Smooth muscle cell (in vitro differentiated cells): ENCODE results near the gene GLIS1. TPM values are rescaled to one million over a fixed set of nuclear protein-coding genes. Genes with fewer than 3 reads are reported as not detected.
A peak's percentile ranks its signal among the peaks of the same experiment; 100 is the strongest.

Experiments used
- DNase-seq: peaks from one replicate; lab custom pipeline; 2025; ENCODE audit not compliant: unreplicated experiment; lab: John Stamatoyannopoulos, UW
- H2AFZ ChIP-seq: fragments of 200-600 bp; sonication (generic); 2 replicates; pipeline ENCODE4 v1.6.0; 2016; ENCODE audit warnings: antibody characterized with exemption, low read depth, mild to moderate bottlenecking
- H3F3A ChIP-seq: fragments of 200-600 bp; sonication (generic); 2 replicates; pipeline ENCODE4 v1.6.0; 2017; ENCODE audit warnings: antibody characterized with exemption, low read depth
- H3K27ac ChIP-seq: fragments of 200-600 bp; sonication (generic); 2 replicates; pipeline ENCODE4 v1.5.1; 2016; ENCODE audit warnings: low read depth, mild to moderate bottlenecking
- H3K27me3 ChIP-seq: fragments of 200-600 bp; sonication (generic); 2 replicates; pipeline ENCODE4 v1.6.1; 2016; ENCODE audit warnings: low read depth, mild to moderate bottlenecking
- H3K36me3 ChIP-seq: fragments of 200-600 bp; sonication (generic); 2 replicates; pipeline ENCODE4 v1.5.1; 2016; ENCODE audit warnings: low read depth
- H3K4me1 ChIP-seq: fragments of 200-600 bp; sonication (generic); 2 replicates; pipeline ENCODE4 v1.5.1; 2016; ENCODE audit warnings: low read depth
- H3K4me2 ChIP-seq: fragments of 200-600 bp; sonication (generic); 2 replicates; pipeline ENCODE4 v1.6.0; 2016; ENCODE audit warnings: mild to moderate bottlenecking
- H3K4me3 ChIP-seq: fragments of 200-600 bp; sonication (generic); 2 replicates; pipeline ENCODE4 v1.5.1; 2016; ENCODE audit warnings: mild to moderate bottlenecking
- H3K79me2 ChIP-seq: fragments of 200-600 bp; sonication (generic); 2 replicates; pipeline ENCODE4 v1.6.0; 2016; ENCODE audit warnings: low read depth, mild to moderate bottlenecking
- H3K9ac ChIP-seq: fragments of 200-600 bp; sonication (generic); 2 replicates; pipeline ENCODE4 v1.6.0; 2016; ENCODE audit warnings: low read depth
- H3K9me3 ChIP-seq: fragments of 200-600 bp; sonication (generic); replicated peaks from 2 replicates; pipeline ENCODE4 v1.5.1; 2016; ENCODE audit warnings: low read depth
- H4K20me1 ChIP-seq: fragments of 200-600 bp; sonication (generic); 2 replicates; pipeline ENCODE4 v1.6.0; 2016; ENCODE audit warnings: low read depth
- WGBS: methylation state at CpG from one replicate; pipeline ENCODE4 v1.1.7; 2016; ENCODE audit warnings: low lambda C conversion rate; 5-methylcytosine and 5-hydroxymethylcytosine counted together
- polyA plus RNA-seq: library from polyadenylated mRNA; unstranded; fragments of >200 nt; fragmentation: Nextera tagmentation; extraction: Ambion mirVana; gene quantifications from 2 replicates; pipeline ENCODE4 v1.2.1, GENCODE V29; 2016
- total RNA-seq: library from RNA; depleted of rRNA; stranded (reverse); fragments of >200 nt; gene quantifications from 2 replicates; pipeline ENCODE4 v1.2.3, GENCODE V29; 2014
- TF ChIP-seq, protein P1 (sequence below): fragments of 200-600 bp; sonication (generic); IDR thresholded peaks from 2 replicates; pipeline ENCODE4 v1.5.1; 2017; ENCODE audit warnings: borderline replicate concordance, mild to moderate bottlenecking, antibody characterized with exemption; ENCODE audit not compliant: insufficient read depth, poor library complexity, severe bottlenecking

GLIS1 gene
- total and polyA plus RNA-seq, 2 experiments from 2014 or later = 0.36 to 4.9 TPM

DNA sequence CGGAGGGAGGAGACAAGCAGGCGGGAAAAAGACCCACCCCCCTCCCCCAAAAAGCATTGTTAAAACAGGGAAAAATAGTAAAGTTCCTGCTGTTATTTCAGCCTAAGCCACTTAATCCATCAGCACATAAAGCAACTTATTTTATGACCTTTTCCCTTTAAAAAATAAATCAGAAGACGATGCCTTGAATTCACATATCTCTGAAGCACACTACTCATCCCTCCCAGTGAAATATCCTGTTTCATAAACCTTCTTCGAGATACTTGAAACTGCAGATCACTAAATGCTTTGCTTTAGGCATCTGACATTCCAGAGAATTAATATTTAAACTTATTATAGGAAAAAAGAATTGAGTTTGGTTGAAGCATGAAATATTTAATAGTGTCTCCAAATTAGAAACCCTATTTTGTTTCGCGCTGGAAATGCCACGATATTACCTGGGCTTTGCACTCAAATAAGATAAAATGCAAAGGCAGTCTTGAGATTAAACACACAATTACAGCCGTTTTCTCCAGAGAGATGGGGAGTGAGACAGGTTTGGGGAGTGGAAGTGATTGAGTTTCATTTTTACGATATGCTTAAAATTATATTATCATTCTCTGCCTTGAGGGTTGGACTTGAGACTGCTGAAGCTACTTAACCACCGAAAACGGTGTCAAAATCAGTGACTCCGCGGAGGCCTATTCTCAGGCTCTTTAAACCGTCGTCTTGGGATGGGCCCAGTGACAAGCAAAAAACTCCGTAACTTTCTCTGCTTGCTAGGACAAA, 9.3 kb downstream of the GLIS1 start:
- Histone ChIP-seq H3K4me1 (peaks cover 20% of the 10 kb centered on the region), H3K4me2 (peak overlapping the region; percentile 46), H3K4me3 (no peak overlapping the region)

DNA sequence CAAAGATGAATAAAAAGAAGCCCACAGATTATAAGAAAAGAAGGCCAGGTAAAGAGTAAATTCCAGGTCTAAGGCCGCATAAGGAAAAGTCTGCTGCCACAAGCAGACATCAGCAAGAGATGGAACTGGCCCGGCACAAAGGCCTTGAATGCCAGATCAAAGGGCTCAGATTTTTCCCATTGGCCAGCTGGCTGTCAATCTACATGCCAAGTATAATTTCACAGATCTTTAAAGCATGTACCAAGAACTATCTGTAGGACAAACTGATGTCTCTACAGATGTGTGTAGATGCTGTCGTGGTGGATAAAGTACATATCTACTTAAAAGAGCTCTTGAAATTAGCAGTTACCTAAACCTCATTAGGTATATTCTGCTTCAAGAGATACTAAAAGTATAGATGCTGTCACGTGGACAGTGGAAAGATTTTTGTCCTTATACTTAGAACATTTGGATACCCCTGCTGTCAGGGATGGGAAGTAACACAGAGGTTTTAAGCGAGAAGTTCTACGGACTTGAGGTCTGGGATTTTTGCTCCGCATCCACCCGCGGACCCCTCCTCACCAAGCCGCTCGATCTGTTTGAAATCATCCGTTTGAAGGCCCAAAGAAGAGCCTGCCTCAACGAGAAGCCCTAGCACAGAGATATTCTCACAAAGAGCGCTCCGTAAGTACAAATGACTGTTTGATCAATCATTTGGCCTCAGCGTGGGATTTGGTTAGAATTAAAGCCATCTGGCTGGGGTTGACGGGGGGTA, 10.1 kb downstream of the GLIS1 start:
- Histone ChIP-seq H3K36me3 (no peaks in the 10 kb centered on the region), H3K4me3 (no peak overlapping the region), H3K27ac (peak overlapping the region; percentile 98), H3K9ac (peak overlapping the region; percentile 1), H3K4me1 (peaks cover 17% of the 10 kb centered on the region), H3K79me2 (peaks cover 2% of the 10 kb centered on the region), H3K9me3 (no peaks in the 10 kb centered on the region), H3F3A (no peaks in the 10 kb centered on the region), H3K4me2 (peak overlapping the region; percentile 46), H4K20me1 (no peaks in the 10 kb centered on the region), H2AFZ (no peak overlapping the region), H3K27me3 (no peaks in the 10 kb centered on the region)
- WGBS = 82% methylated on average over 17 of the region's 17 CpGs
- TF ChIP-seq, protein P1, sequence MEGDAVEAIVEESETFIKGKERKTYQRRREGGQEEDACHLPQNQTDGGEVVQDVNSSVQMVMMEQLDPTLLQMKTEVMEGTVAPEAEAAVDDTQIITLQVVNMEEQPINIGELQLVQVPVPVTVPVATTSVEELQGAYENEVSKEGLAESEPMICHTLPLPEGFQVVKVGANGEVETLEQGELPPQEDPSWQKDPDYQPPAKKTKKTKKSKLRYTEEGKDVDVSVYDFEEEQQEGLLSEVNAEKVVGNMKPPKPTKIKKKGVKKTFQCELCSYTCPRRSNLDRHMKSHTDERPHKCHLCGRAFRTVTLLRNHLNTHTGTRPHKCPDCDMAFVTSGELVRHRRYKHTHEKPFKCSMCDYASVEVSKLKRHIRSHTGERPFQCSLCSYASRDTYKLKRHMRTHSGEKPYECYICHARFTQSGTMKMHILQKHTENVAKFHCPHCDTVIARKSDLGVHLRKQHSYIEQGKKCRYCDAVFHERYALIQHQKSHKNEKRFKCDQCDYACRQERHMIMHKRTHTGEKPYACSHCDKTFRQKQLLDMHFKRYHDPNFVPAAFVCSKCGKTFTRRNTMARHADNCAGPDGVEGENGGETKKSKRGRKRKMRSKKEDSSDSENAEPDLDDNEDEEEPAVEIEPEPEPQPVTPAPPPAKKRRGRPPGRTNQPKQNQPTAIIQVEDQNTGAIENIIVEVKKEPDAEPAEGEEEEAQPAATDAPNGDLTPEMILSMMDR = no peak
- DNase-seq = no peak

More for the DNA sequence above, 9.3 kb downstream of the GLIS1 start:
- Histone ChIP-seq H3K79me2 (no peaks in the 10 kb centered on the region), H3K9ac (peak overlapping the region; percentile 1), H3K9me3 (no peaks in the 10 kb centered on the region), H3F3A (peaks cover 4% of the 10 kb centered on the region), H3K36me3 (no peaks in the 10 kb centered on the region), H3K27ac (peak overlapping the region; percentile 98), H2AFZ (no peak overlapping the region), H4K20me1 (no peaks in the 10 kb centered on the region), H3K27me3 (no peaks in the 10 kb centered on the region)
- WGBS = 68% methylated on average over 16 of the region's 16 CpGs
- TF ChIP-seq, protein P1 = no peak
- no peak for DNase-seq

DNA sequence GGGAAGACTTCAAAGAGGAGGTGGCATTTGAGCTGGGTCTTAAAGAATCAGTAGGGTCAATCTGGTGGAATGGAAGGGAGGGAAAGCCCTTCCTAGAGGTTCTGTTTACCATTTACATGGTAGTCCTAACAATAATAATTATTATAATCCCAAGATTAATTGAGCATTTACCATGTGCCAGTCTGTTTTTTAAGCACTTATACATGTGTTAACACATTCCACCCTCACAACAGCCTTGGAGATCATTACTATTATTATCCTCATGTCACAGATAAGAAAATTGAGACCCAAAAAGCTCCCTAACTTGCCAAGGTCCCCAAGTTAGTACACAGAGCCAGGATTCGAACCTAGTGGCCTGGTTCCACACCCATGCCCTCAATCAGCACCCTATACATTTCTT, 10.8 kb downstream of the GLIS1 start:
- Histone ChIP-seq H3K27me3 (no peaks in the 10 kb centered on the region), H4K20me1 (no peaks in the 10 kb centered on the region), H3K4me3 (no peak overlapping the region), H3K36me3 (no peaks in the 10 kb centered on the region), H3K27ac (no peak overlapping the region), H2AFZ (no peak overlapping the region), H3F3A (no peaks in the 10 kb centered on the region), H3K79me2 (peaks cover 5% of the 10 kb centered on the region), H3K4me2 (no peak overlapping the region), H3K9ac (no peak overlapping the region), H3K9me3 (no peaks in the 10 kb centered on the region), H3K4me1 (peaks cover 10% of the 10 kb centered on the region)
- WGBS = 90% methylated on average over 1 of the region's 1 CpG
- DNase-seq = no peak
- TF ChIP-seq, protein P1 = no peak
